Measurements from ENCODE around the gene NKX2-2.
"Not testable (repeated sequence)": the region's sequence is repeated elsewhere in the genome, so short reads cannot be mapped to it uniquely, and the experiment has no call there.

The NKX2-2 gene

GRCh38 chr20:21508230-21509078 lies 5.4 kb downstream of the NKX2-2 start:
- no peak for DNase-seq

GRCh38 chr20:21507400-21508229 lies 6.2 kb downstream of the NKX2-2 start:
- DNase-seq: no peak

- DNase-seq: no peak
Observed at GRCh38 chr20:21505810-21506530, 7.9 kb downstream of the NKX2-2 start.

GRCh38 chr20:21505161-21505809 lies 8.6 kb downstream of the NKX2-2 start:
- DNase-seq: peak; percentile 33

GRCh38 chr20:21504323-21504722 lies 9.5 kb downstream of the NKX2-2 start:
- no peak for DNase-seq

GRCh38 chr20:21503345-21503744 lies 10.5 kb downstream of the NKX2-2 start:
- no peak for DNase-seq

GRCh38 chr20:21501184-21501583 lies 12.7 kb downstream of the NKX2-2 start:
- DNase-seq: no peak

- no peak for DNase-seq
Observed at GRCh38 chr20:21500599-21500998, 13.3 kb downstream of the NKX2-2 start.

GRCh38 chr20:21499641-21500040 lies 14.2 kb downstream of the NKX2-2 start:
- no peak for DNase-seq

- DNase-seq: no peak
Observed at GRCh38 chr20:21498635-21499034, 15.2 kb downstream of the NKX2-2 start.

GRCh38 chr20:21498195-21498594 lies 15.7 kb downstream of the NKX2-2 start:
- no peak for DNase-seq

- DNase-seq: no peak
Observed at GRCh38 chr20:21496452-21496851, 17.4 kb downstream of the NKX2-2 start.

GRCh38 chr20:21493049-21493448 lies 20.8 kb downstream of the NKX2-2 start:
- DNase-seq: no peak

GRCh38 chr20:21490105-21490504 lies 23.8 kb downstream of the NKX2-2 start:
- DNase-seq: no peak

- not testable (repeated sequence) for DNase-seq
Observed at GRCh38 chr20:21480144-21480543, 33.7 kb downstream of the NKX2-2 start.

- DNase-seq: no peak
Observed at GRCh38 chr20:21465799-21466198, 48.1 kb downstream of the NKX2-2 start.

- no peak for DNase-seq
Observed at GRCh38 chr20:21464916-21465315, 48.9 kb downstream of the NKX2-2 start.

Measured in NCI-H2107 (cell line).